ENCODE measurements around the gene SLC1A7.

SLC1A7 gene

DNA sequence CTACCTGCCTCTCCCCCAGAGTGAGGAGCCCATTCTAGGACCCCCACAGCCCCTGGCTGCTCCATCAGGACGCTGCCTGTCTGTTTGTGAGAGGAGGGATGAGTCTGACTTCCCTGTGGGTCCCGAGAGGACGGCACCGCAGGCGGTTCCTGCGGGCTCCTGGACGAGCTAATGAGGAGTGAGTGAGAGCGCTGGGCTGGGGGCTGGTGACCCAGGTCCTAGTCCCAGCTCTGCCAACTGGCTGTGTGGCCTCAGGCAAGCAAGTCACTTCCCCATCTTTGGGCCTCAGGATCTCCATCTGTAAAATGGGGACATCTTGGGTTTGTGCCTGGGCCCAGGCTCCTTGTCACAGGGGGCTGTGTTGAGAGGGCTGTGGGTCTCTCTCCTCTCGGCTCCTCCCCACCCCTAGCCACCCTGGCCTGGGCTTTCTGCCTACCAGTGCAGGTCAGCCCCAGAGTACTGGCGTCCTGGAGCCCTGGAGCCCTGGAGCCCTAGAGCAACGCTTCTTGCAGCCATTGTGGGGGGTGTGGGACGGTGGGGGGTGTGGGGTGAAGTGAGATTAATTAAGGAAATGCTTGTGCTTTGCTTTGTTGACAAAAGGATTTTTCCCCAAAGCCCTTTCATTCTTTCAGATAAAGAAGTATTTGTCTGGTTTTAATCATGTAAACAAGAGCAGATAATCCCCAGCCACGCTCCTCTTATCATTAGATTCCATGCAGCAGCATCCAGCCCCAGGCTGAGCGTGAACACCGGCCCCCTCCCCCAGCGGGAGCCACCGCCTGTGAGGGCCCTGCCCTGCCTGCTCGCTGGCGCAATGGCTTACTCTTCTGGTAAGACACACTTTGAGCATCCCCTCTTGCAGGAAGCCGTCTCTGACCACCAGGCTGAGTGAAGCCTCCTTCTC is 26.8 kb downstream of the SLC1A7 start:
- DNase-seq: no peak

DNA sequence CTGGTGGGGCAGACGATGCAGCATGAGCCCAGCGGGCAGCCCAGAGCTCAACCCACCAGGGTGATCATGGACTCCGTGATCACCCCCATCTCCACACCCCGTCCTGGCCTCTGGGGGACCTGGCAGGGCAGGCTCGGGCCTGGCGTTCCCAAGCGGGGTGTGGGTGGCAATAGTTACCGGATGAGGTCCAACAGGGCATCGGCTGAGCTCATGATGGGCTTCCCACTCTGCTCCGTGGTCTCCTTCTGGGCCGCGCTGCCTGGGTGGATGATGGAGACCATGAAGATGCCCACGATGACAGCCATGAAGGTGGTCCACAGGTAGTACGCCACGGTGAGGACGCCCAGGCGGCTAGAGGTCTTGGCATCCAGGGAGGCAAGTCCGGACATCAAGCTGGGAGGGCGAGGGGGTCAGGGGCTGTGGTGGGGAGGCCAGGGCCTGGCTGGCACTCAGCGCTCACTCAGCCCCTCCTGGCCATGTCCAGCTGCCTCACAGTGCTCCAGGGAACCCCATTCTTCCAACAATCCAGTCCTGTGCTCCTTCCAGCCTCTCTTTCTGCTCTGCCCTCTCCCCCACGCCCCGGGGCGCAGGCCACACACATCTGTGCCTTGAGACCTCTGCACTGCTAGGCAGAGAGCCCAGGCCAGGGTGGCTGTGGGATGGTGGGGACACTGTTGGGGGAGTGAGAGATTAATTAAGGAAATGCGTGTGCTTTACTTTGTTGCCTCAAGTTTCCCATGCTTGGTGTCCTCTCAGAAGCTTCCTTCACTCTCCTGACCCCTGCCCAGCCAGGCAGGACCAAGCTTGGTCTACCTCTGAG is 27.6 kb downstream of the SLC1A7 start:
- no peak for DNase-seq

DNA sequence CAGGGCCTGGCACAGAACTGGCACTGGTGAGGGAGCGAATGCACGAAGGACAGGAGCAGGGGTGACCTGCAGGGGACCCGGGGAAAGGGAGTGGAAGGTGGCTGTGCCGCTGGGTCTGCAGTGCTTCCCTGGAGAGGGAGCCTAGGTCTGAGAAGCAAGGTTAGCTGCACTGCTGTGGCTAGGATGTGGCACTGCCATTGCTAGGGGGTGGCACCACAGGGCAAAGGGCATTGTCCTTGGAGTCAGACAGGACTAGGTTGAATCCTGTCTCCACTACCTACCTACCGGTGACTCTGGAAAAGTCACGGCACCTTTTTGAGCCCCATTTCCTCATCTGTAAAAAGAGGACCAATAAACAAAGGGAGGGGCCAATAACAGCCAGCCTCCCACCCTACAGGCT is 28.3 kb downstream of the SLC1A7 start:
- no peak for DNase-seq

DNA sequence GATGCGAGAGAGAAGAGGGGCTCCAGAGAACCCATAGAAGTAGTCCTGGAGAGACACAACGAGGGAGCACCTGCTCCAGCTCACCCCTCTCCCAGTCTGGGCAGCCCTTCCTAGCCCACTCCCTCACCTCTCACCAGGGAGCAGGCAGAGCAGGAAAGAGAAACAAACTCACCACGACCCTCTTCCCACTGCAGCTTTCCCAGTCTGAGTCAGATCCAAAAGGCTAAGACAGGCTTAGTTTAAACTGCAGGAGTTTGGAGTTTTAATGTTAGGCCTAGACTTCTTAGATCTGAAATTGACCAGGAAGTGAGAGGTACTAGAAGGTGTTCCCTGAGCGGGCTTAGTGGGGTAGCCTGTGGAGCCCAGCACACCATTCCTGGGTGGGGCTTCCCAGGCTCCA is 29.6 kb downstream of the SLC1A7 start:
- DNase-seq: no peak

DNA sequence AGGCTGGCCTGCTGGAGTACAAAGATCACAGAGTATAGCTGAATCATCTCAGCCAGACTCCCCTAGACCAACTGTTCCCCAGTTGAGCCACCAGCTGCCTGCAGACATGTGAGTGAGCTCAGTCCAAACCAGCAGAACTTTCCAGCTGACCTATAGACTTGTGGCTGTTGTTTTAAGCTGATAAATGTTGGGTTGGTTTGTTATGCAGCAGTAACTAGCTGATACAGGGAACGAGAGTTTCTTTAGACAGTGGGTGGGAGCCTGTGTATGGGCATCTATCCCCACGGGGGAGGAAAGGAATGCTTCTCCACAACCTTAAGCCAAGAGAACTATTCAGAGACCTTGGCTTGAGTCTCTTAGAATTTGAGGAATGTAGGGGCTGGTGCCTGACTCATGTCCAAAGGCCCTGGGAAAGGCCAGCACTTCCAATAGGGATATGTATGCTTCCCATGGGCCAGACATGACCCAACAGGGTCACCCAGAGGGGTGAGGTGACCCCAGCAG is 30.1 kb downstream of the SLC1A7 start:
- no peak for DNase-seq

DNA sequence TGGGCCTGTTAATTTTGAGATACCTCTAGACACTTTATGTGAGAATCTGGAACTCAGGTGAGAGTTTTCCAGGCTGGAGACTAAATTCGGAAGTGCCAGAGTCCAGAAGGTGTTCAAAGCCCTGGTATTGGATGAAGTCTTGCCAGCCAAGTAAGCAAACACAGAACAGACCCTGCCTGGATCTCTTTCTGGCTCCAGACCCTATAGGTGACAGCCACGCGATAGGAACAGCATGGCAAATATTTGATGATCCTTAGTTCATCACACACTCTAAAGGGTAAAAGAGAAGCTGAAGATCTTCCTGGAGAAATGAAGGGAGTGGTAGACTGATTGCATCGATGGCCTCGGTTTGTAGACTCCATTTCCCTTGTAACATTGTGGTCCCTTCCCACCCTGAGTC is 30.7 kb downstream of the SLC1A7 start:
- DNase-seq: no peak

DNA sequence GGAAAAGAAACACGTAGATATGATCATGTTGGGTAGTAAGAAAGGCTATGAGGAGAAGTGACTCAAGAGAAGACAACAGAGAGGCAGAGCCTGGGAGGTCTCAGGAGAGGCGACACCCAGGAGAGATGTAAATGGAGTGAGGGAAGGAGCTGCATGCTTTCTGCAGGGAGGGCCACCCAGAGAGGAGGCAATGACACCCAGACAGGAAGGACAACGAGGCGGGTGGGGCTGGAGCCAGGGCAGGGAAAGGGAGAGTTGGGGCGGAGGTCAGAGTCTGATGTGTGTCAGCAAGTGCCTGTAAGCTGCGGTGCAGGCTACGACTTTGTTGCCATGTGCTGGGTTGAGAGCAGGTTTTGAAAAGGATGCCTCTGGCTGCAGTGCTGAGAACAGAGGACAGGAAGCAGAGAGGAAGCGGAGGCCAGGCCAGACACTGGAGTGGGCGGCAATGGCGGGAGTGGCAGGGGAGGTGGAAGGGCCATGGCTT is 31.3 kb downstream of the SLC1A7 start:
- no peak for DNase-seq

DNA sequence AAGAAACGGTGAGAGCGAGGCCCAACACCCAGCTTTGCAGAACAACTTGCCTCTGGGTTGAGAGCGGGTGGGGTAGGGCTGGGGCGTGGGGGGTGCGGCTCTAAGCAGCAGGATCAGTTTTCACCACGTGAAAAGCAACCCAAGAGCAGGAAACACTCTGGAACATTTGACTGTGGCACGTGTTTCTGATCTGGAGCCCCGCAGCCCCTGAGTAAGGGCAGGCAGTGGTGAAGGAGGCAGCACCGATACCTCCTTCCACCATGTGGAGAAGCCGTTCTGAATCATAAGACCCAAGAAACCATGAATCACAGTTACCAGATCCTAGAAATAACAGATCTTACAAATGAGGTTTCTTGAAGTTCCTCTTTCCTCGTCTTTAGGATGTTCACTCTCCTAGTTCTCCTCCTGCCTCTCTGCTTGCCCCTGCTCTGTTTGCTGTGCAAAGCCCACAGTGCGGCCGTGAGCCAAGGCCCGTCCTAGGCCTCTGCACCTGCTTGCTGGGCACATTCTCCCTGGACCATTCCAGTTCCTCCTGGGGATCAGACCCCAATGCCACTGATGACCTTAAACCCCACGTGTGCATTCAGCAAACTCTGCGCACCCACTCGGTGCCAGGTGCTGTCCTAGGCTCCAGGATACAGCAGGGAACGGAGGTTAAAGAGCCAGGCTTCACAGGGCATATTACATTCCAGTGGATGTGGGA is 31.9 kb downstream of the SLC1A7 start:
- DNase-seq: no peak

DNA sequence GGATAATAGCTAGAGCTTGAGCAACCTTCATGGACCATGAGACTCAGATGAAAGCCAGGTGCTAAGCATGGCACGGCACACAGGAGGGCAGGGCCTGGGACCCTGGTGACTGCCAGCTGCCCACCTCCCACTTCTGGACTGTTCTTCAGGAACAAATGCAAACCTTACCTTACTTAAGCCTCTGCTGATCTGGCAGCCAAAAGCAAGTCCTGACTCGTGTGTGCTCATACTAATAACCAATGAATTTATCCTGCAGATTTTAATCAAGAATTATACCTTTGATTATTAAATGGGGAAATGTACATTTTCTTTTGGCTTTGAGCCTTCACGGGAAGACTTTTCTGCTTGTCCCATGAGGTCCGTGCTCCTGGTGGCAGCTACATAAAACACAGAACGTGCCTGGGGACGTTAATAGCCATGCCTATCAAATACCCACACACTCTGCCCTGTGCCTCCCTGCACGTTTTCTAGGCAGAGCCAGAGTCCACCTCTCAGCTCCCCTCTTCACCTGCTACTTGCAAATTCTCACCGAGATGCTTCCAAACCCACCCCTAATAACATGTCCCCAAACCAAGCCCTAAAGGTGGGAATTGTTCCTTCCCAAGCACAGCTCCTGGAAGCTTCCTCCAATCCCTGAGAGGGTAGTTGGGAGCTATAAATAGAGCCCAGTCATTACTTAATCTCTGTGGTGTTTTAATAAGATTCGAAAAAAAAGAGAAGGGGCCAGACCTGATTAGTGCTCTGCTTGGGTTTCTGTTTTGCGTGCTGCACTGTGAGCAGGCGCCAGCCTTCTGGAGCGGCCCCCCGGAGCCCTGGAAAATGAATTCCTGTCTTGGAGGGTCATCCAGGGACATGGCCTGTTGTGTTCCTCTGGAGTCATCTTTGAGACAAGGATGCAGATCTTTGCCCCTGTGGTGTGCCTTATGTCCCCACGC is 33.5 kb downstream of the SLC1A7 start:
- DNase-seq: no peak

DNA sequence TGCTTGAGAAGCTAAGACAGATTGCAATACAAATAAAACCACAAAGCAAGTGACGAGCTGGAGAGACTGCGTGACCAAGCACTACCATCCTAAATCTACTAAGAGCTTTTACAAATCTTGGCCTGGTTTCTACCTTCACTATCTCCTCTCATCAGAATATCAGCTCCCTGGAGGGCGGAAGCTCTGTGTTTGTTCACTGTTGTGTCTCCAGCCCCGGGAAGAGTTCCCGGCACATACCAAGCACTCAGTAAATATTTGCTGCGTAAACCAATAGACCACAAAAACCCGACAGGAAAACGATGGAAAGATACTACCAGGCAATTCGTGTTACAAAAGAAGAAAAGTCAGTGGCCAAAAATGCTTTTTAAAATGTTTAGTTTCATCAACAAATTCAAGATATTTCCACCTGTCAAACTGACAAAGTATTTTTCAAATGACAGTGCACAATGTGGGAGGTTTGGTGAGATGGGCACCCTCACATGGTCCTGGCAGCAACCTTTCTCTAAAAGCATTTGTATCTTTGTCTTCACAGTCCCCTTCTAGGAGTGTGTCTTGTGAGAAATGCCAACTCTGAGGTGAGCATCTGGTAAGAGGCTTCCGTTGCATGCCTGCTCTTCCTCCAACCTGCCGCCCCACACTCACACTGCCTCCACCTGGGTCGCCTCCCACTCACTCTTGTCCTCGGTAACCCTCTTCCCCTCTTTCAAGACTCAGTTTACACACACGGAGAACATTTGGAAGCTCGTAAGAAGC is 34.7 kb downstream of the SLC1A7 start:
- no peak for DNase-seq

DNA sequence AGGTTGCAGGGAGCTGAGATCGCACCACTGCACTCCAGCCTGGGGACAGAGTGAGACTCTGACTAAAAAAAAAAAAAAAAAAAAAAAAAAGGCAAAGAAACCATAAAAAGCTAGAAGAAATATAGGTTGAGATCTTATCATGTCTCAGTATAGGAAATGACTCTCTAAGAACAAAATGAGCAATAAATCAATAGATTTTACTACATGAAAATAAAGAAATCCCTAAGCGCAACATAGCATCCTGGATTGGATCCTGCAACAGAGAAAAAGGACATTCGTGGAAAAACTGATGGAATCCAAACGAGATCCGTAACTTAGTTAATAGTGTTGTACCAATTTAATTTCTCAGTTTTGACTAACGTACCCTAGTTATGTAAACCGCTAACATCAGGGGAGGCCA is 35.3 kb downstream of the SLC1A7 start:
- DNase-seq: no peak

DNA sequence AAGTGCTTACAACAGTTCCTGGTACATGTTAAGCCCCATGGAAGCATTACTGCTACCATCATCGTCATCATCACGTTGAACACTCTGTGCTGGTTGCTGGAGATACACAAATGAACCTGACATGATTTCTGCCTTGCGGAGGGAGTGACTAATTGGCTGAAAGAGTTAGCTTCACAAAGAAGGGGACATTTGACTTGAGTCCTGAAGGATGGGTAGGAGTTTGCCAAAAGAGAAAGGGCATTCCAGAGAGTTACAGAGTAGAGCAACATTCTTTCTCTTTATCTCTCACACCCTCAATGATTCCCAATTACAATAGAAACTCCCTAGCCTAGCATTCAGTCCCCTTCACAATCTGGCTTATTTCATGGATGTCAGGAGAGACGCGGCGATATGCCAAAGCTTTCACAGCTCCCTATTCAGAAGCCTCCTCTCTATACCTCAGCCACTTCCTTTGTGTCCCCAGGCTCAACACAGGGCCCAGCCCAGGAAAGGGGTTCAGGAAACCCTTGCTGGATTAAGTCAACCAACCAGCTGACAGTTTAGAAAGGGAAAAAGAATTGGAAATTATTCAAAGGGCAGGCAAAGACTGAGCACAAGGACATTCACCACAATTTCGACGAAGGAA is 38.0 kb downstream of the SLC1A7 start:
- no peak for DNase-seq

DNA sequence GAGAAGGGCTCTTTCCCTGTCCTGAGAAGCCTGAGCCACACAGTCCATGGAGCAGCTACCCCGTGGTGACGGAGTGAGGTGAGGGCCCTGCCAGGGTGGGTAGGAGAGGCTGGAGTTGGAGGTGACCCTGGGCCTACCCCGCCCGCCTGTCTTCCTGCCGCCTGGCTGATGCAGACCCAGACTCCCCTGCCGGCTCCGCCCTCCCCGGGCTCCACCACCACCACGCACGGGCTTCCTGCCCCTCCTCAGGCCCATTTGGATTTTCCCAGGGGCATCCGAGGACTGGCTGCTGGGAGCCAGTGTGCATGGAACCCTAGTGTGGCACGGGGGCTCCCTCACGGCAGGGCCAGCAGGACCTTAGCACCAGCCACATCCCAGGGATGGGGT is 47.9 kb downstream of the SLC1A7 start:
- no peak for DNase-seq

DNA sequence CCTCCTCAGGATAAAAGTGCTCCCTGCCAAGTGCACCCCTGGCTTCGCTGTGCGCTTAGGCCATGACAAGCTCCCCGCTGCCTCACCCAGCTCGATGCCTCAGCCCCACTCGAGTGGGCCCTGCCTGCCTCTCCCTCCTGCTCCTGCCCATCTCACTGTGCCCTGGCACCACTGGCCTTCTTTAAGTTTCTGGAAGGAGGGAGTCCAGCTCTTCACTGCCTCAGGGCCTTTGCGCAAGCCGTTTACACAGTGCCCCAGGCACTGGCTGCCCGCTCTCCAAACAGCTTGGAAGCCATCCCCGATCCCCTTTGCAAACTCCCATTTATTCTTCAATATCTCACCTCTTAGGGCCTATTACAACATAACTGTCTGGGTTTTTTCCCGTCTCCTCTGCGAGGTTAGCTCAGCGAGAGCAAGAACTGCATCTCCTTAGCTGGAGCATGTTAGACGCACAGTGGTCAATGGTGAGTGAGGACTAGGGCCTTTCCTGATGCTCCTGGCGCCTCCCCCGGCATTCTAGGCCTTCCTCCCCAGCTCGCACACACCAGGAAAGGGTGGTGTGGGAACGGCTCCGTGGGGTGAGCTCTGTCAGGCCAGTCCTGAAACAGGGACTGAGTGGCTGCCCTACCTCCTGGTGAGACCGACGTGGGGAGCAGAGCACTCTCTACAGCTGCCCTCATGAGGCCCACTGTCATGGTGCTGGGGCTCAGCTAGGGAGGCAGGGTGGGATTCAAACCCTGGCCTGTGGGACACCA is 48.5 kb downstream of the SLC1A7 start:
- DNase-seq: no peak

DNA sequence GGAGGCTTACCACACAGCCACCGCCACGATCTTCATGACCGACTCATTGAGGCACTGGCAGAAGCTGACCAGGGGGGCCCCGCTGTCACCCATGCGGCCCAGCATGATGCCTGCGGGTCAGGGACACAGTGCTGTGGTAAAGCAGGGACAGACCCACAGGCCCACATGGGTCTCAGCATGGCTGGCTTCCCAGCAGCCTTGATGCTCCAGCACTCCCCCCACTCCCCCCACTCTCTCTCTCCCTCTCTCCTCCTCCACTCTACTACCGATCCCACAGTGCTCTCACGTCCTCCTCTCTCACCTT is 49.0 kb downstream of the SLC1A7 start:
- no peak for DNase-seq

DNA sequence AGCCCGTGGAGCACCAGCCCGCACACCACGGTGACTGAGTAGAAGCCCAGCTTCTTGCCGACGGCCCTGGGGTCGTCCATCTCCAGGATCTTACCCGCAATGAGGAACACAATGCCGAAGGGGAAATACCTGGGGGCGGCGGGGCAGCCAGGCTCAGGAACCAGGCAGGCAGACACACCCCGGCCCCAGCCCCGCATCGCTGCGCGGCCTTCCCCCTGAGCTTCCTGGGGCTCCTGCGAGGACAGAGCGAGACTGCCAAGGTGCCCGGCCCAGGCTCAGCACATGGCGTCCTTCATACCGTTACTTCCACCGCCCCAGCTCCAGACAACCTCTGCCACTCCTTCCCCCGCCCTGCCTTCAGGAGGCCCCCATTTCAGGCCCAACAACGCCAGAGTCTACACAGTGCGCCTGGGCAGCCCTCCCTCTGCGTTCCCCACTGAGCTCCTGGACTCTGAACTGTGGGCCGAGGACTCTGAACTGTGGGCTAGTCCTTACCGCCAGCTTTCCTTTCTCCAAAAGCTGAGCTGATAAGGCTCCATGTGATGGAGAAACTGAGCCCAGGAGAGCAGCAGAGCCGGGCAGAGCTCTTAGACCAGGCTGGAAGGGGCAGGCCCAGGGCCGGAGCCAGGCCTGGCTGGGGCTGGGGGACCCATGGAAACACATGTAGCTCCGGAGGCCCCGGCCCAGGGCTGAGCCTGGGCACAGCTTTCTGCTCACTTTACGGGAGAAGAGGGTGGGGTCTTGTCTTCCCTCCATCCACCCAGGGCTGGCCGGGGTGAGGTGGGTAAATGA is 49.6 kb downstream of the SLC1A7 start:
- DNase-seq: no peak

DNA sequence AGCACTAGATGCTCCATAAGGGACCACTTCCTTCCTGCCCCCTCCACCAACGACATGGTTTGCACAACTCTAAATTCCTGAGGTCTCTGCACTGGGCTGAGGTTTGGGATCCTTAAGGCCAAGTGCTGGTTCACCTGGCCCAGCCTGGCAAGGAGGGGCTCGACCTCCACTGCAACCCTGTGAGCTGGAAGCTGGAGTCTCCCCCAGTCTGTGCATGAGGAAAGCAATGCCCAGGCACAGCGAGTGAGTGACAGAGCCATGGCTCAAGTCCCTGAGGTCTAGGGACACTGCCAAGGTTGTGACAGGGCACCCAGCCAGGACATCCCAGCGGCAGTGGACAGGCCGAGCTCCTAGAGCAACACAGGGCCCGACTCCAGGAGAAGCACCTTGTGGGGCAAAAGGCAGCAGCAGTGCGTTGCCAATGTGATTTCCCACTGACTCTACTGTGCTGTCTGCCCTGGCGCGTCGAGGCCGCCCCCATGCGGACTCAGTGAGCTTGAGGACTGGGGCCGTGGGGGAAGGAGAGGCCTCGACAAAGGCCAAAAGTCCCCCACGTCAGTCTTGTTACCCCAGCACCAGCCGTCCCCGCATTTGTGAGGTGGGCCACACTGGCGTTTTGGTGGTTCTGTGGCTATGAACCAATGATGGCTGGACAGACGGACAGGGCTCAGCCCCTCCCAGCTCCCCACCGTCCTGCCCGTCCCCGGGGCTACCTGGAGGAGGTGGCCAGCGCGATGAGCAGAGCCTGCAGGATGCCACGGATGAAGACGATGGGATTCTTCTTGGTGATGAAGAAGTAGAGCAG is 50.4 kb downstream of the SLC1A7 start:
- DNase-seq: no peak
